SK-N-SH (cell line): Measurements from ENCODE around the gene TFF3. TPM values are rescaled to one million over a fixed set of nuclear protein-coding genes. Genes with fewer than 3 reads are reported as not detected.

Experiments
- CTCF ChIA-PET: fragments of 300-600, 350-600 bp; formaldehyde crosslinking; extraction: SDS; loops from one replicate; lab custom pipeline; 2021; lab: Yijun Ruan, JAX
- POLR2A ChIA-PET: fragments of 350-600 bp; sonication (Branson Sonifier 250); formaldehyde crosslinking; extraction: SDS; loops from one replicate; lab custom pipeline; 2020; ENCODE audit warnings: antibody characterized with exemption, inconsistent platforms; lab: Yijun Ruan, JAX
- DNase-seq: peaks from one replicate; pipeline ENCODE4 v3.0.0; 2012
- H2AFZ ChIP-seq: fragments of 200-600 bp; sonication (generic); 2 replicates; pipeline ENCODE4 v1.8.1; 2016; ENCODE audit warnings: antibody characterized with exemption, mild to moderate bottlenecking, low read depth
- H3F3A ChIP-seq: fragments of 200-600 bp; sonication (generic); replicated peaks from 2 replicates; pipeline ENCODE3; 2016; ENCODE audit warnings: antibody characterized with exemption, mild to moderate bottlenecking; ENCODE audit not compliant: insufficient read depth
- H3K27ac ChIP-seq, 2 experiments: fragments of 200-500 bp in 1 of 2; fragments of 200-600 bp in 1 of 2; sonication (Bioruptor generic) in 1 of 2; sonication (generic), shearing (Covaris generic) in 1 of 2; 2 replicates each; pipeline versions ENCODE4 v1.5.1 to v1.6.1; 2014 to 2016; ENCODE audit warnings: low read depth in 2 of 2, inconsistent platforms in 1 of 2, low read length in 1 of 2, mild to moderate bottlenecking in 1 of 2, mixed read lengths in 1 of 2
- H3K27me3 ChIP-seq: fragments of 200-600 bp; sonication (generic), shearing (Covaris generic); 2 replicates; pipeline ENCODE4 v1.6.1; 2016; ENCODE audit warnings: mixed run types; ENCODE audit not compliant: insufficient read depth
- H3K36me3 ChIP-seq, 2 experiments: fragments of 200-500 bp in 1 of 2; fragments of 200-600 bp in 1 of 2; sonication (Bioruptor generic) in 1 of 2; sonication (generic) in 1 of 2; replicated peaks in 1 of 2; 2 replicates each; pipeline versions ENCODE3 to v1.5.1; 2014 to 2016; ENCODE audit warnings: low read length in 1 of 2, mild to moderate bottlenecking in 1 of 2; ENCODE audit not compliant: insufficient read depth in 2 of 2, control insufficient read depth in 1 of 2
- H3K4me1 ChIP-seq, 2 experiments: fragments of 200-500 bp in 1 of 2; fragments of 200-600 bp in 1 of 2; sonication (Bioruptor generic) in 1 of 2; sonication (generic), shearing (Covaris generic) in 1 of 2; 2 replicates each; pipeline versions ENCODE4 v1.5.1 to v1.6.1; 2014 to 2016; ENCODE audit warnings: low read depth in 1 of 2, low read length in 1 of 2, mixed run types in 1 of 2; ENCODE audit not compliant: insufficient read depth in 2 of 2, control insufficient read depth in 1 of 2
- H3K4me2 ChIP-seq: fragments of 200-600 bp; sonication (generic), shearing (Covaris generic); 2 replicates; pipeline ENCODE4 v1.6.1; 2017; ENCODE audit warnings: mixed run types
- H3K4me3 ChIP-seq, 2 experiments: fragments of 200-500 bp in 1 of 2; fragments of 200-600 bp in 1 of 2; sonication (Bioruptor generic) in 1 of 2; sonication (generic), shearing (Covaris generic) in 1 of 2; 2 replicates each; pipeline versions ENCODE4 v1.5.1 to v1.8.1; 2014 to 2016; ENCODE audit warnings: low read depth in 2 of 2, inconsistent platforms in 1 of 2, low read length in 1 of 2, mild to moderate bottlenecking in 1 of 2, mixed read lengths in 1 of 2, moderate library complexity in 1 of 2
- H3K79me2 ChIP-seq: fragments of 200-600 bp; sonication (generic); 2 replicates; pipeline ENCODE4 v1.8.1; 2017; ENCODE audit warnings: mild to moderate bottlenecking; ENCODE audit not compliant: insufficient read depth
- H3K9ac ChIP-seq: fragments of 200-600 bp; sonication (generic); 2 replicates; pipeline ENCODE4 v1.6.1; 2017; ENCODE audit warnings: mixed run types
- H3K9me2 ChIP-seq: fragments of 200-600 bp; sonication (generic); 2 replicates; pipeline ENCODE4 v1.6.1; 2017; ENCODE audit warnings: mixed run types
- H3K9me3 ChIP-seq: fragments of 200-600 bp; sonication (generic); 2 replicates; pipeline ENCODE4 v1.6.1; 2017; ENCODE audit warnings: mixed run types, mild to moderate bottlenecking, moderate library complexity
- H4K20me1 ChIP-seq: fragments of 200-600 bp; sonication (generic); 2 replicates; pipeline ENCODE4 v1.6.1; 2017; ENCODE audit warnings: mild to moderate bottlenecking, mixed run types; ENCODE audit not compliant: insufficient read depth
- CHD2 ChIP-seq: fragments of 150-350 bp; IDR thresholded peaks from 2 replicates; pipeline ENCODE4 v1.6.1; 2018; ENCODE audit warnings: low read length; ENCODE audit not compliant: partially characterized antibody
- ELF1 ChIP-seq: IDR thresholded peaks from 2 replicates; pipeline ENCODE4 v1.4.0; 2012
- EZH2phosphoT487 ChIP-seq: fragments of 200-600 bp; sonication (generic); IDR thresholded peaks from 2 replicates; pipeline ENCODE4 v1.6.1; 2017; ENCODE audit warnings: low read depth, mixed run types, mild to moderate bottlenecking, antibody characterized with exemption, moderate library complexity, borderline replicate concordance
- FOSL2 ChIP-seq: IDR thresholded peaks from 2 replicates; pipeline ENCODE4 v1.4.0; 2012; ENCODE audit warnings: low read depth, mild to moderate bottlenecking, moderate library complexity, borderline replicate concordance
- GATA2 ChIP-seq: sonication (generic); formaldehyde crosslinking; IDR thresholded peaks from 2 replicates; pipeline ENCODE4 v1.5.0; 2020; ENCODE audit warnings: mild to moderate bottlenecking, missing genetic modification reagents
- JUND ChIP-seq: IDR thresholded peaks from 2 replicates; pipeline ENCODE4 v1.4.0; 2012
- NFIC ChIP-seq: IDR thresholded peaks from 2 replicates; pipeline ENCODE4 v1.4.0; 2012; ENCODE audit warnings: borderline replicate concordance
- NRF1 ChIP-seq: IDR thresholded peaks from 2 replicates; pipeline ENCODE4 v1.6.1; 2012; ENCODE audit warnings: low read depth, mild to moderate bottlenecking, low read length
- RAD21 ChIP-seq: IDR thresholded peaks from 2 replicates; pipeline ENCODE4 v1.6.1; 2012; ENCODE audit warnings: mild to moderate bottlenecking, low read length
- RCOR1 ChIP-seq: fragments of 150-350 bp; IDR thresholded peaks from 2 replicates; pipeline ENCODE4 v1.6.1; 2017; ENCODE audit warnings: antibody characterized with exemption, low read length
- REST ChIP-seq: IDR thresholded peaks from 2 replicates; pipeline ENCODE4 v1.6.1; 2012; ENCODE audit warnings: mild to moderate bottlenecking, low read depth, low read length, moderate library complexity
- RFX5 ChIP-seq: IDR thresholded peaks from 2 replicates; pipeline ENCODE4 v1.6.1; 2012; ENCODE audit warnings: mild to moderate bottlenecking, improper control_type of control experiment, low read length
- SMC3 ChIP-seq: IDR thresholded peaks from 2 replicates; pipeline ENCODE4 v1.6.1; 2012; ENCODE audit warnings: low read depth, low read length, improper control_type of control experiment
- WGBS: methylation state at CpG from one replicate; pipeline ENCODE4 v1.1.6; 2017; ENCODE audit warnings: low lambda C conversion rate; 5-methylcytosine and 5-hydroxymethylcytosine counted together
- polyA plus RNA-seq, 3 experiments: library from polyadenylated mRNA; depleted of rRNA; stranded (reverse); fragments of >200 nt; gene quantifications; 2 replicates each; pipeline ENCODE4 v1.2.3, GENCODE V29; 2012
- TF ChIP-seq, protein P1 (sequence below): IDR thresholded peaks from 2 replicates; pipeline ENCODE4; 2012
- TF ChIP-seq, protein P2 (sequence below): IDR thresholded peaks from 2 replicates; pipeline ENCODE4 v1.4.0; 2012; ENCODE audit warnings: low read depth, borderline replicate concordance

TFF3 gene
- polyA plus RNA-seq, 1 of the 3 experiments (the other 2 are of a cell fraction), result not detected

DNA sequence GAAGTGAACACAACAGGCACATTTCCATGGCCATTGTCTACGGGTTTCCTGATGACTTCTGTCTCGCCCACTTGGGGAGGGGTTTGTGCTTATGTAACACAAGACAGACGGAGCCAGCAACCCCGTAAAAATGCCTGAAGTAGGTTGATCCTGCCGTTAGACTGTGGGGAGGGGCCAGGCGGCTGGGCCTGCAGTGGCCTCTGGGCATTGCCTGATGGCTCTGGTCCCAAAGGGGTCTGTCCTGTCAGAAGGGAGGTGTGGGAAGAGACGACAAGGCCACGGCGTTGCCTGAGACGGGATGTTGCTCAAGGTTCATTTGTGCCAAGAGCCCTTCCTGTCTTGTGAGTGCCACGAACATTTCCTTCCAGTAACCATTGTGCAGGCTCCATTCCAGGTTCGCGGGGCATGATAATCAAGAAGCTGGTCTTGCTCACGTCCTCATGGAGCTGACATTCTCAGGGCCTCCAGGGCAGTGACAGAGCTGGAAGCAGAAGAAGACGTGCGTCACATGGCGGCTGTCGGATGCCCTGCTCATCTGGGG lies 51.5 kb downstream of the TFF3 start:
- no peak overlapping the region for H3K9ac ChIP-seq
- peaks cover 0 to 32% of the 10 kb centered on the region in 2 experiments; a peak in 1 of 4 replicates for H3K4me1 ChIP-seq
- no peaks in the 10 kb centered on the region for H3K27me3 ChIP-seq
- no peaks in the 10 kb centered on the region for H3K9me2 ChIP-seq
- WGBS, result 43% methylated on average over 12 of the region's 18 CpGs
- H3K4me3 ChIP-seq, result no peak overlapping the region
- no peaks in the 10 kb centered on the region for H3K79me2 ChIP-seq
- no peak overlapping the region for H3K27ac ChIP-seq
- DNase-seq, result no peak
- TF ChIP-seq RAD21 (no peak), RCOR1 (no peak), SMC3 (no peak), NRF1 (no peak), CHD2 (no peak), NFIC (no peak), RFX5 (no peak), GATA2 (CRISPR knock-in tag) (no peak), EZH2phosphoT487 (no peak), ELF1 (no peak), JUND (no peak), REST (no peak), FOSL2 (no peak)
- TF ChIP-seq, protein P1, sequence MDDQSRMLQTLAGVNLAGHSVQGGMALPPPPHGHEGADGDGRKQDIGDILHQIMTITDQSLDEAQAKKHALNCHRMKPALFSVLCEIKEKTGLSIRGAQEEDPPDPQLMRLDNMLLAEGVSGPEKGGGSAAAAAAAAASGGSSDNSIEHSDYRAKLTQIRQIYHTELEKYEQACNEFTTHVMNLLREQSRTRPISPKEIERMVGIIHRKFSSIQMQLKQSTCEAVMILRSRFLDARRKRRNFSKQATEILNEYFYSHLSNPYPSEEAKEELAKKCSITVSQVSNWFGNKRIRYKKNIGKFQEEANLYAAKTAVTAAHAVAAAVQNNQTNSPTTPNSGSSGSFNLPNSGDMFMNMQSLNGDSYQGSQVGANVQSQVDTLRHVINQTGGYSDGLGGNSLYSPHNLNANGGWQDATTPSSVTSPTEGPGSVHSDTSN, result no peak
- TF ChIP-seq, protein P2, sequence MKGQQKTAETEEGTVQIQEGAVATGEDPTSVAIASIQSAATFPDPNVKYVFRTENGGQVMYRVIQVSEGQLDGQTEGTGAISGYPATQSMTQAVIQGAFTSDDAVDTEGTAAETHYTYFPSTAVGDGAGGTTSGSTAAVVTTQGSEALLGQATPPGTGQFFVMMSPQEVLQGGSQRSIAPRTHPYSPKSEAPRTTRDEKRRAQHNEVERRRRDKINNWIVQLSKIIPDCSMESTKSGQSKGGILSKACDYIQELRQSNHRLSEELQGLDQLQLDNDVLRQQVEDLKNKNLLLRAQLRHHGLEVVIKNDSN, result no peak
- ChIA-PET POLR2A (no interaction called here), CTCF (no interaction called here)
- no peak overlapping the region for H2AFZ ChIP-seq
- H4K20me1 ChIP-seq, result no peaks in the 10 kb centered on the region
- H3F3A ChIP-seq, result no peaks in the 10 kb centered on the region
- H3K9me3 ChIP-seq, result no peaks in the 10 kb centered on the region
- no peak overlapping the region for H3K4me2 ChIP-seq
- no peaks in the 10 kb centered on the region for H3K36me3 ChIP-seq
